ENCODE measurements around the gene PTPN7. TPM values are rescaled to one million over a fixed set of nuclear protein-coding genes. Genes with fewer than 3 reads are reported as not detected.

The PTPN7 gene
- total RNA-seq, 2 experiments from 2014 or later, result 67.5 to 83.1 TPM

- Histone ChIP-seq H3K4me2 (ENCODE audit: low read length) (peak overlapping the region; percentile 95), H3K79me2 (ENCODE audit: insufficient read depth, low read depth, low read length) (peaks cover 30% of the 10 kb centered on the region; the same call in 1 of the 2 replicates)
- CTCF ChIA-PET (ENCODE audit: unreplicated experiment), result no interaction called here
Observed at GRCh38 chr1:202162047-202162417, 1.6 kb upstream of the PTPN7 start.

GRCh38 chr1:202161151-202162046, 997 bp upstream of the PTPN7 start:
- H3K9me3 ChIP-seq (ENCODE audit: low read length), result no peaks in the 10 kb centered on the region
- no TSS peak for BruUV-seq (replicated peaks)
- peak overlapping the region; percentile 95 for H3K4me2 ChIP-seq (ENCODE audit: low read length)
- ChIA-PET POLR2A (interaction anchor here (0.8 to 1.9 kb wide), 2 partner anchors 17 to 207 kb away, joined by 3 to 11 read pairs; partner anchors contain the start of gene ARL8A), CTCF (ENCODE audit: unreplicated experiment) (interaction anchor here (0.6 kb wide), 1 partner anchor 1140 kb away, joined by 3 read pairs; no protein-coding TSS in a partner anchor)
- H3K79me2 ChIP-seq (ENCODE audit: insufficient read depth, low read depth, low read length), result peaks cover 30% of the 10 kb centered on the region; the same call in 1 of the 2 replicates
- intact Hi-C loops (cut with micrococcal nuclease; ENCODE audit: unreplicated experiment), result no loop called here
- H3K27ac ChIP-seq (ENCODE audit: low read depth, low read length, poor library complexity, severe bottlenecking), result peak overlapping the region; percentile 89
- peak; percentile 17 for DNase-seq (ENCODE audit: low spot score)
- TF ChIP-seq EZH2phosphoT487 (IDR thresholded peaks at IDR 0.05; ENCODE audit: borderline replicate concordance, low read depth, low read length) (no peak), CTCF (conservative IDR thresholded peaks at IDR 0.05; ENCODE audit: low read length) (no peak)
- H4K20me1 ChIP-seq (ENCODE audit: insufficient read depth, low read length), result no peaks in the 10 kb centered on the region
- H3K4me3 ChIP-seq (ENCODE audit: low read depth, low read length, poor library complexity, severe bottlenecking), result peak overlapping the region; percentile 73
- H2AFZ ChIP-seq (ENCODE audit: low read length), result no peak overlapping the region; the same call in 1 of the 2 replicates
- H3K4me1 ChIP-seq (ENCODE audit: insufficient read depth, low read length, poor library complexity, severe bottlenecking), result peaks cover 94% of the 10 kb centered on the region
- peaks cover 17% of the 10 kb centered on the region for H3K36me3 ChIP-seq (ENCODE audit: insufficient read depth, low read length)
- H3K9me2 ChIP-seq (ENCODE audit: insufficient read depth, low read length), result no peaks in the 10 kb centered on the region

More at GRCh38 chr1:202162047-202162417, 1.6 kb upstream of the PTPN7 start:
- no peaks in the 10 kb centered on the region for H3K9me3 ChIP-seq (ENCODE audit: low read length)
- TF ChIP-seq EZH2phosphoT487 (IDR thresholded peaks at IDR 0.05; ENCODE audit: borderline replicate concordance, low read depth, low read length), result no peak
- TF ChIP-seq CTCF (conservative IDR thresholded peaks at IDR 0.05; ENCODE audit: low read length), result no peak
- peak overlapping the region; percentile 89 for H3K27ac ChIP-seq (ENCODE audit: low read depth, low read length, poor library complexity, severe bottlenecking)
- intact Hi-C loops (cut with micrococcal nuclease; ENCODE audit: unreplicated experiment), result no loop called here
- peak overlapping the region; percentile 73 for H3K4me3 ChIP-seq (ENCODE audit: low read depth, low read length, poor library complexity, severe bottlenecking)
- no peaks in the 10 kb centered on the region for H3K9me2 ChIP-seq (ENCODE audit: insufficient read depth, low read length)
- no TSS peak for BruUV-seq (replicated peaks)
- H3K4me1 ChIP-seq (ENCODE audit: insufficient read depth, low read length, poor library complexity, severe bottlenecking), result peaks cover 88% of the 10 kb centered on the region
- no peak overlapping the region; the same call in 1 of the 2 replicates for H2AFZ ChIP-seq (ENCODE audit: low read length)
- H3K36me3 ChIP-seq (ENCODE audit: insufficient read depth, low read length), result peaks cover 11% of the 10 kb centered on the region
- peak; percentile 58 for DNase-seq (ENCODE audit: low spot score)
- H4K20me1 ChIP-seq (ENCODE audit: insufficient read depth, low read length), result no peaks in the 10 kb centered on the region
- POLR2A ChIA-PET, result no interaction called here

Measured in OCI-LY7 (cell line).